BJ (cell line): ENCODE results near the gene NDRG4. TPM values are rescaled to one million over a fixed set of nuclear protein-coding genes. Genes with fewer than 3 reads are reported as not detected.

Experiments used
- CTCF ChIA-PET: fragments of 350-600 bp; formaldehyde crosslinking; extraction: SDS; loops from one replicate; lab custom pipeline; 2021; ENCODE audit warnings: antibody characterized with exemption, inconsistent platforms; lab: Yijun Ruan, JAX
- POLR2A ChIA-PET: fragments of 300-600 bp; sonication (Branson Sonifier 250); formaldehyde crosslinking; extraction: SDS; loops from one replicate; lab custom pipeline; 2021; ENCODE audit warnings: antibody characterized with exemption; lab: Charles Lee
- DNase-seq: peaks from one replicate; pipeline ENCODE4 v3.0.0-alpha.2; 2011; ENCODE audit warnings: low read depth
- H3K27me3 ChIP-seq: 2 replicates; pipeline ENCODE4 v1.6.0; 2011; ENCODE audit warnings: low read length; ENCODE audit not compliant: control insufficient read depth, insufficient read depth
- H3K36me3 ChIP-seq: 2 replicates; pipeline ENCODE4 v1.5.1; 2011; ENCODE audit warnings: low read length; ENCODE audit not compliant: control insufficient read depth, insufficient read depth
- H3K4me3 ChIP-seq: 2 replicates; pipeline ENCODE4 v1.5.1; 2011; ENCODE audit warnings: low read depth, mild to moderate bottlenecking, control low read depth, low read length
- polyA plus RNA-seq: library from polyadenylated mRNA; depleted of rRNA; stranded (reverse); fragments of >200 nt; gene quantifications from 2 replicates; pipeline ENCODE4 v1.2.3, GENCODE V29; 2011
- TF ChIP-seq, protein P1 (sequence below): IDR thresholded peaks from 2 replicates; pipeline ENCODE4 v1.5.1; 2011; ENCODE audit warnings: low read depth, mild to moderate bottlenecking, control low read depth, inconsistent platforms, low read length, moderate library complexity; ENCODE audit not compliant: insufficient read depth

Gene NDRG4
- polyA plus RNA-seq, 1 experiment: 20.7 TPM

DNA sequence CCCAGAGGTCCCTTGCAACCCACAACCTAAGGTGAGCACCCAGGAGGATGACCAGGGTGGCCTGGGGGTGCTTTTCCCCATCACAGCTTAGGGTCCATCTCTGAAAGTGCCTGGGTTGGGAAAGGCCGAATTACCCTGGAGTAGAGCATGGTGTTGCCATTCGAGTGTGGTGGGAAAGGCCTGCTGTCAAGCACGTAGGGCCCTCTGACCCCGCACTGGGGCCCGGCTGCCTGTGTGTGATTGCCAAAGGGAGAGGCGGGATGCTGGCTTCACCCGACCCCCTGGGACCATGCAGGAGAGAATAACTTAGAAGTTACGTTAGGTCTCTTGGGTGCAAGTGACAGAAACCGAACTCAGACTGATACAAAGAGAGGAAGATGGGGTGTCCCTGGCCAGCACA is 27.7 kb upstream of the NDRG4 start:
- POLR2A ChIA-PET: no interaction called here
- CTCF ChIA-PET: interaction anchor here (1.3 kb wide), 1 partner anchor 190 kb away, joined by 3 read pairs; no protein-coding TSS in a partner anchor

DNA sequence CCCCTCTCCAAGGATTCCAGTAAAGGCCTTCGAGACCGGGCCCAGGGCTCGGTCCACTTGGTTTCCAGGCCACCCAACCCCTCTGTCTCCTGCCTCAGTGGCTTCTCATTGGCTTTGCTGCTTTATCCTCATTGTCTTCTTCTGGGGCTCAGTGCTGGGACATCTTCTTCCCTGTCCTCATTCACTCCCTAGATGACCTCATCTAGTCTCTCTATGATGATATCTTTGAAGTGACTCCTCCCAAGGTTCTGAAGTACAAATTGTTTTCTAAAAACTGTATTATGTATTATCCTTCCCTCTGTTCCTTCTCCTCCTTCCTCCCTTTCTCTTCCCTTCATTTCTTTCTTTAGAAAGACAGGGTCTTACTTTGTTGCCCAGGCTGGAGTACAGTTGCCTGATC is 27.1 kb upstream of the NDRG4 start:
- no peak overlapping the region for H3K4me3 ChIP-seq
- ChIA-PET POLR2A (no interaction called here), CTCF (interaction anchor here (1.2 to 1.8 kb wide), 2 partner anchors 8 to 15 kb away, joined by 3 to 8 read pairs; no protein-coding TSS in a partner anchor)
- DNase-seq: no peak
- H3K27me3 ChIP-seq: peaks cover 10% of the 10 kb centered on the region
- TF ChIP-seq, protein P1, sequence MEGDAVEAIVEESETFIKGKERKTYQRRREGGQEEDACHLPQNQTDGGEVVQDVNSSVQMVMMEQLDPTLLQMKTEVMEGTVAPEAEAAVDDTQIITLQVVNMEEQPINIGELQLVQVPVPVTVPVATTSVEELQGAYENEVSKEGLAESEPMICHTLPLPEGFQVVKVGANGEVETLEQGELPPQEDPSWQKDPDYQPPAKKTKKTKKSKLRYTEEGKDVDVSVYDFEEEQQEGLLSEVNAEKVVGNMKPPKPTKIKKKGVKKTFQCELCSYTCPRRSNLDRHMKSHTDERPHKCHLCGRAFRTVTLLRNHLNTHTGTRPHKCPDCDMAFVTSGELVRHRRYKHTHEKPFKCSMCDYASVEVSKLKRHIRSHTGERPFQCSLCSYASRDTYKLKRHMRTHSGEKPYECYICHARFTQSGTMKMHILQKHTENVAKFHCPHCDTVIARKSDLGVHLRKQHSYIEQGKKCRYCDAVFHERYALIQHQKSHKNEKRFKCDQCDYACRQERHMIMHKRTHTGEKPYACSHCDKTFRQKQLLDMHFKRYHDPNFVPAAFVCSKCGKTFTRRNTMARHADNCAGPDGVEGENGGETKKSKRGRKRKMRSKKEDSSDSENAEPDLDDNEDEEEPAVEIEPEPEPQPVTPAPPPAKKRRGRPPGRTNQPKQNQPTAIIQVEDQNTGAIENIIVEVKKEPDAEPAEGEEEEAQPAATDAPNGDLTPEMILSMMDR: no peak
- H3K36me3 ChIP-seq: no peaks in the 10 kb centered on the region

More for the DNA sequence above, 27.7 kb upstream of the NDRG4 start:
- no peak overlapping the region for H3K4me3 ChIP-seq
- no peak for DNase-seq
- H3K27me3 ChIP-seq: peaks cover 11% of the 10 kb centered on the region
- no peaks in the 10 kb centered on the region for H3K36me3 ChIP-seq
- TF ChIP-seq, protein P1: no peak

DNA sequence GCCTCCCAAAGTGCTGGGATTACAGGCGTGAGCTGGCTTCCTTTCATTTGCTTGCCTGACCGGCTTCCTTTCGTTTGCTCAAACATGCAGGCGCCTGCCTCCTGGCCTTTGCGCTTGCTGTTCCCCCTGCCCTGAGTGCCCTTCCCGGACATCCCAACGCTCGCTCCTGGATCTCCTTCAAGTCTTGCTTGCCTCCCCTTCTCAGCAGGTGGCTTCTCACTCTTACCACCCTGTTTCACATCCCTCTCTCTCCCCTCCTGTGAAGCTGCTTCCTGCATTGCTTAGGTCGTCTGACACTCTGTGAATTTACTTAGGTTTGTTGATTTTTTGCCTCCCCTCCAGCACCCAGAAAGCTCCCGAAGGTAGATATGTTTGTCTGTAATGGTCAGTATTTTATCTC is 25.6 kb upstream of the NDRG4 start:
- CTCF ChIA-PET: interaction anchor here (1.6 to 1.8 kb wide), 2 partner anchors 13 to 187 kb away, joined by 3 to 8 read pairs; no protein-coding TSS in a partner anchor
- no peaks in the 10 kb centered on the region for H3K36me3 ChIP-seq
- POLR2A ChIA-PET: no interaction called here
- H3K27me3 ChIP-seq: peaks cover 9% of the 10 kb centered on the region
- TF ChIP-seq, protein P1: no peak
- no peak for DNase-seq
- H3K4me3 ChIP-seq: no peak overlapping the region

DNA sequence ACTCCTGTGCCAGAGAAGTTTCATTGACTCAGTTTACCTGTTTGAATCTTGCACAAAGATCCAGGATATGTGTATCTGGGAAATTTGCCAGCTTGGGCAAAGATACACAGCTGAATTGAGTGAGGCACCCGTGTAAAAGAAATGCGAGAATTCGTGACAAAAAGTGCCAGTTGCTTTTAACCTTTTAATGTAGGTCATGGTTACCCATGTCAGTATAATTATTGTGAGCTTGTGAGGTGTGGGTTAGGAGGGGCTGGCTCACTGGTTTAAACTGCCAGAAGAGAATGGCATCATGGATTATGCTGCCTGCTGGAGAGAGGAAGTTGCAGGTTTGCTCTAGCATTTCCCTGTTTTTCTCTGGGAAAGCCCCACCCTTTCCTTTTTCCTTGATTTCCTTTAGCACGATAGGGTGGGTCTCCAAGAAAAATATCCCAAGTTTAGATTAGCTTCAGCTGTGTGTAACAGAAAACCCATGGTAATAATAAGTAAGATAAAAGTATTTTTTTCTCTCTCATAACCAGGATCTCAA is 24.8 kb upstream of the NDRG4 start:
- POLR2A ChIA-PET: no interaction called here
- TF ChIP-seq, protein P1: no peak
- no peaks in the 10 kb centered on the region for H3K36me3 ChIP-seq
- peaks cover 9% of the 10 kb centered on the region for H3K27me3 ChIP-seq
- no peak for DNase-seq
- no peak overlapping the region for H3K4me3 ChIP-seq
- CTCF ChIA-PET: interaction anchor here (0.6 to 1.6 kb wide), 2 partner anchors 186 to 321 kb away, joined by 3 to 4 read pairs; no protein-coding TSS in a partner anchor

DNA sequence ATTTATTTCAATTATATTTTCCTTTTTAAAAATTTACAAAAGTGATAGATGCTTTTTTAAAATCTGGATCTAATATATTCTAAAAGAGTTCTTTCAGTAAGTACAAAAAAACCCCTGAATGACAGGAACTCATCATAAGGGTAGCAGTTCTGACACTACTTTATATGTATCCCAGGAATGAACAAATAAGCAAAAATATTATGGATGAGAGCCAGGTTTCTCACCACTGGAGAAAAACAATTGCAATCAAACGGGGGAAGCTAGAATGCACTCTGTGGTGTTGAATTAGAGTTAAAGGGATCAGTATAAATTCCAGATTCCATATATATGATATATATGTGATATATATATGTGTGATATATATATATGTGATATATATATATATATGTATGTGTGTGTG is 23.2 kb upstream of the NDRG4 start:
- TF ChIP-seq, protein P1: no peak
- Histone ChIP-seq H3K27me3 (peaks cover 5% of the 10 kb centered on the region; the same call in 1 of the 2 replicates), H3K36me3 (no peaks in the 10 kb centered on the region), H3K4me3 (no peak overlapping the region)
- POLR2A ChIA-PET: no interaction called here
- DNase-seq: no peak
- CTCF ChIA-PET: interaction anchor here (0.8 kb wide), 1 partner anchor 11 kb away, joined by 3 read pairs; no protein-coding TSS in a partner anchor
